ENCODE data around the gene SETBP1.
A peak's percentile ranks its signal among the peaks of the same experiment; 100 is the strongest.

SETBP1 gene

GRCh38 chr18:44731530-44732237 lies 51.0 kb downstream of the SETBP1 start:
- peak overlapping the region; percentile 63 for H3K4me3 ChIP-seq (ENCODE audit: low read length)
- peaks cover 90% of the 10 kb centered on the region for H3K4me1 ChIP-seq (ENCODE audit: control insufficient read depth, low read length)
- H3K4me2 ChIP-seq (ENCODE audit: low read length), result peak overlapping the region; percentile 78
- H3K9me2 ChIP-seq (replicated peaks; ENCODE audit: control insufficient read depth, low read length), result no peaks in the 10 kb centered on the region
- H3K36me3 ChIP-seq (ENCODE audit: control insufficient read depth, low read length), result peaks cover 10% of the 10 kb centered on the region
- H3K27me3 ChIP-seq (ENCODE audit: control insufficient read depth, low read length), result no peaks in the 10 kb centered on the region
- 0 out of 2 replicates have a peak, but pooled peaks cover 7% of the 10 kb centered on the region for H3F3A ChIP-seq (ENCODE audit: control insufficient read depth, insufficient read depth)
- TF ChIP-seq, protein P1, sequence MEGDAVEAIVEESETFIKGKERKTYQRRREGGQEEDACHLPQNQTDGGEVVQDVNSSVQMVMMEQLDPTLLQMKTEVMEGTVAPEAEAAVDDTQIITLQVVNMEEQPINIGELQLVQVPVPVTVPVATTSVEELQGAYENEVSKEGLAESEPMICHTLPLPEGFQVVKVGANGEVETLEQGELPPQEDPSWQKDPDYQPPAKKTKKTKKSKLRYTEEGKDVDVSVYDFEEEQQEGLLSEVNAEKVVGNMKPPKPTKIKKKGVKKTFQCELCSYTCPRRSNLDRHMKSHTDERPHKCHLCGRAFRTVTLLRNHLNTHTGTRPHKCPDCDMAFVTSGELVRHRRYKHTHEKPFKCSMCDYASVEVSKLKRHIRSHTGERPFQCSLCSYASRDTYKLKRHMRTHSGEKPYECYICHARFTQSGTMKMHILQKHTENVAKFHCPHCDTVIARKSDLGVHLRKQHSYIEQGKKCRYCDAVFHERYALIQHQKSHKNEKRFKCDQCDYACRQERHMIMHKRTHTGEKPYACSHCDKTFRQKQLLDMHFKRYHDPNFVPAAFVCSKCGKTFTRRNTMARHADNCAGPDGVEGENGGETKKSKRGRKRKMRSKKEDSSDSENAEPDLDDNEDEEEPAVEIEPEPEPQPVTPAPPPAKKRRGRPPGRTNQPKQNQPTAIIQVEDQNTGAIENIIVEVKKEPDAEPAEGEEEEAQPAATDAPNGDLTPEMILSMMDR (IDR thresholded peaks at IDR 0.05; ENCODE audit: low read depth, low read length, poor library complexity, severe bottlenecking), result no peak
- no peak for TF ChIP-seq EZH2phosphoT487 (IDR thresholded peaks at IDR 0.05; ENCODE audit: borderline replicate concordance, low read length)
- peak overlapping the region; percentile 85 for H3K27ac ChIP-seq (ENCODE audit: low read depth, low read length)
- peaks cover 62% of the 10 kb centered on the region for H3K79me2 ChIP-seq (ENCODE audit: control insufficient read depth, low read length)
- no peaks in the 10 kb centered on the region for H4K20me1 ChIP-seq (ENCODE audit: control insufficient read depth, insufficient read depth, low read depth, low read length)
- no peaks in the 10 kb centered on the region for H3K9me3 ChIP-seq (ENCODE audit: control insufficient read depth, insufficient read depth, low read length)

- Histone ChIP-seq H3K4me2 (ENCODE audit: low read length) (peak overlapping the region; percentile 78), H3K9me3 (ENCODE audit: control insufficient read depth, insufficient read depth, low read length) (no peaks in the 10 kb centered on the region), H3K27ac (ENCODE audit: low read depth, low read length) (peak overlapping the region; percentile 85; the same call in 1 of the 2 replicates), H3K9me2 (replicated peaks; ENCODE audit: control insufficient read depth, low read length) (no peaks in the 10 kb centered on the region), H3K79me2 (ENCODE audit: control insufficient read depth, low read length) (peaks cover 61% of the 10 kb centered on the region), H3K27me3 (ENCODE audit: control insufficient read depth, low read length) (no peaks in the 10 kb centered on the region), H3K4me1 (ENCODE audit: control insufficient read depth, low read length) (peaks cover 89% of the 10 kb centered on the region), H3K4me3 (ENCODE audit: low read length) (peak overlapping the region; percentile 63), H3F3A (ENCODE audit: control insufficient read depth, insufficient read depth) (0 out of 2 replicates have a peak, but pooled peaks cover 7% of the 10 kb centered on the region), H3K36me3 (ENCODE audit: control insufficient read depth, low read length) (peaks cover 15% of the 10 kb centered on the region), H4K20me1 (ENCODE audit: control insufficient read depth, insufficient read depth, low read depth, low read length) (no peaks in the 10 kb centered on the region)
- TF ChIP-seq, protein P1 (IDR thresholded peaks at IDR 0.05; ENCODE audit: low read depth, low read length, poor library complexity, severe bottlenecking), result no peak
- TF ChIP-seq EZH2phosphoT487 (IDR thresholded peaks at IDR 0.05; ENCODE audit: borderline replicate concordance, low read length), result no peak
Observed at GRCh38 chr18:44732238-44732563, 51.5 kb downstream of the SETBP1 start.

DNA sequence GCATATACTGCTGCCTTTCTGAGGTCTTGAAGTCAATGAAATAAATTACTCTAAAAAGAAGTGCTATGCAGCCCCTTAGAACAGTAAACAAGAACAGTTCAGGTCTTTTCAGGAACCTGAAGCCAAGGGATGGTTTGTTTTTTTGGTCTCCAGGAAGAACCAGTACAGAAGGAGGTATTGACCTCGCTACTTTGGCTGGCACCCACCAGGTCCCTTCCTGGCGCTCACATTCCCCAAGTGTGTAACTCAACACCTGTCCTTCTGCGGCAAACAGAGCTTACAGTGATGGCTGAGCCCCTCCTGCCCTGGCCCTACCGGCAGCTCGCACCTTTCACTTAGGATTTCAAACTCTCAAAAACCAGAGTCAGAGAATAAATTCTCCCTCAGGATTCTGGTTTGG lies 51.9 kb downstream of the SETBP1 start:
- peaks cover 18% of the 10 kb centered on the region for H3K36me3 ChIP-seq (ENCODE audit: control insufficient read depth, low read length)
- H3K4me3 ChIP-seq (ENCODE audit: low read length), result peak overlapping the region; percentile 63
- H3K79me2 ChIP-seq (ENCODE audit: control insufficient read depth, low read length), result peaks cover 58% of the 10 kb centered on the region
- 0 out of 2 replicates have a peak, but pooled peaks cover 7% of the 10 kb centered on the region for H3F3A ChIP-seq (ENCODE audit: control insufficient read depth, insufficient read depth)
- no peak overlapping the region for H3K27ac ChIP-seq (ENCODE audit: low read depth, low read length)
- H3K27me3 ChIP-seq (ENCODE audit: control insufficient read depth, low read length), result no peaks in the 10 kb centered on the region
- no peaks in the 10 kb centered on the region for H3K9me2 ChIP-seq (replicated peaks; ENCODE audit: control insufficient read depth, low read length)
- peak overlapping the region; percentile 78 for H3K4me2 ChIP-seq (ENCODE audit: low read length)
- no peaks in the 10 kb centered on the region for H3K9me3 ChIP-seq (ENCODE audit: control insufficient read depth, insufficient read depth, low read length)
- H3K4me1 ChIP-seq (ENCODE audit: control insufficient read depth, low read length), result peaks cover 85% of the 10 kb centered on the region
- no peak for TF ChIP-seq EZH2phosphoT487 (IDR thresholded peaks at IDR 0.05; ENCODE audit: borderline replicate concordance, low read length)
- TF ChIP-seq, protein P1 (IDR thresholded peaks at IDR 0.05; ENCODE audit: low read depth, low read length, poor library complexity, severe bottlenecking), result no peak
- H4K20me1 ChIP-seq (ENCODE audit: control insufficient read depth, insufficient read depth, low read depth, low read length), result no peaks in the 10 kb centered on the region
